K562 (cell line): ENCODE data around the gene IRF2. TPM values are rescaled to one million over a fixed set of nuclear protein-coding genes. Genes with fewer than 3 reads are reported as not detected.

Source experiments
- ATAC-seq: fragments of 200-7000 bp; cut with Tn5 transposase; 3 replicates; pipeline ENCODE4 v1.9.1; 2020; ENCODE audit warnings: moderate library complexity
- BruUV-seq: library from RNA; stranded (reverse); fragments of 400-500 nt; replicated peaks from 2 replicates; lab custom pipeline; 2021; lab: Mats Ljungman, UMichigan
- CTCF ChIA-PET: fragments of 300-600 bp; formaldehyde crosslinking; extraction: SDS; loops from one replicate; lab custom pipeline; 2021; ENCODE audit warnings: low intra/inter-chr PET ratio; lab: Yijun Ruan, JAX
- POLR2A ChIA-PET: fragments of 300-600, 350-650 bp; sonication (Branson Sonifier 250); formaldehyde crosslinking; extraction: SDS; loops from one replicate; lab custom pipeline; 2021; ENCODE audit warnings: antibody characterized with exemption, inconsistent platforms; lab: Yijun Ruan, JAX
- DNase-seq, 4 experiments: peaks; one replicate each; pipeline versions ENCODE4 v3.0.0 to v3.0.0-alpha.2; 2011 to 2018; ENCODE audit warnings: low spot score in 3 of 4, mixed read lengths in 3 of 4; ENCODE audit errors: extremely low read depth in 1 of 4
- FAIRE-seq: peaks from 2 replicates; lab custom pipeline; 2011; peaks lifted over from hg19 to GRCh38; lab: Jason Lieb, UNC
- H2AFZ ChIP-seq: 2 replicates; pipeline ENCODE4 v1.6.0; 2011; ENCODE audit warnings: low read depth, low read length, control low read depth, inconsistent platforms
- H3K27ac ChIP-seq: fragments of 200-600 bp; 3 replicates; pipeline ENCODE4 v1.8.0; 2011; ENCODE audit warnings: low read depth, mild to moderate bottlenecking, control low read depth, inconsistent platforms, low read length, moderate library complexity, mixed read lengths; ENCODE audit errors: extremely low read depth
- H3K27me3 ChIP-seq, 2 experiments: fragments of 300-600 bp in 1 of 2; 2 replicates in 1 of 2; 3 replicates in 1 of 2; pipeline versions ENCODE4 v1.6.0 to v1.8.0; 2011; ENCODE audit warnings: inconsistent platforms in 2 of 2, low read length in 2 of 2, mild to moderate bottlenecking in 1 of 2, mixed read lengths in 1 of 2, moderate library complexity in 1 of 2; ENCODE audit not compliant: control insufficient read depth in 2 of 2, insufficient read depth in 2 of 2
- H3K36me3 ChIP-seq: fragments of 300-600 bp; 3 replicates; pipeline ENCODE4 v1.8.0; 2011; ENCODE audit warnings: mild to moderate bottlenecking, low read length, inconsistent platforms; ENCODE audit not compliant: control insufficient read depth, insufficient read depth
- H3K4me1 ChIP-seq, 2 experiments: fragments of 200-600 bp in 1 of 2; replicated peaks in 1 of 2; 2 replicates in 1 of 2; 3 replicates in 1 of 2; pipeline versions ENCODE4 v1.5.1 to v1.8.0; 2011; ENCODE audit warnings: inconsistent platforms in 2 of 2, low read length in 2 of 2, mild to moderate bottlenecking in 1 of 2, mixed read lengths in 1 of 2, moderate library complexity in 1 of 2; ENCODE audit not compliant: control insufficient read depth in 2 of 2, insufficient read depth in 2 of 2
- H3K4me2 ChIP-seq: 2 replicates; pipeline ENCODE4 v1.6.1; 2011; ENCODE audit warnings: low read length, control low read depth, inconsistent platforms, mixed read lengths; ENCODE audit not compliant: insufficient read depth
- H3K4me3 ChIP-seq: fragments of 200-600 bp; sonication (generic), shearing (Covaris generic); 2 replicates; pipeline ENCODE4 v1.5.1; 2016; ENCODE audit warnings: control low read depth, inconsistent platforms
- H3K79me2 ChIP-seq: fragments of 200-600 bp; 3 replicates; pipeline ENCODE4 v1.8.0; 2011; ENCODE audit warnings: low read length, inconsistent platforms; ENCODE audit not compliant: control insufficient read depth, insufficient read depth
- H3K9ac ChIP-seq, 2 experiments: 2 replicates each; pipeline versions ENCODE4 v1.6.0 to v1.6.1; 2011; ENCODE audit warnings: low read depth in 2 of 2, low read length in 2 of 2, control low read depth in 1 of 2, inconsistent platforms in 1 of 2, mild to moderate bottlenecking in 1 of 2, mixed read lengths in 1 of 2; ENCODE audit not compliant: insufficient read depth in 1 of 2
- H3K9me1 ChIP-seq: one replicate; pipeline ENCODE4 v1.6.0; 2011; ENCODE audit warnings: inconsistent platforms, mild to moderate bottlenecking, low read length, moderate library complexity; ENCODE audit not compliant: control insufficient read depth, insufficient read depth
- H3K9me3 ChIP-seq: replicated peaks from 2 replicates; pipeline ENCODE4 v1.5.1; 2011; ENCODE audit warnings: low read depth, low read length, inconsistent platforms; ENCODE audit not compliant: control insufficient read depth, insufficient read depth
- H4K20me1 ChIP-seq: replicated peaks from 2 replicates; pipeline ENCODE4 v1.6.1; 2011; ENCODE audit warnings: low read length, inconsistent platforms, mixed read lengths; ENCODE audit not compliant: control insufficient read depth, insufficient read depth
- CBFA2T2 ChIP-seq: fragments of 450-650 bp; conservative IDR thresholded peaks from 2 replicates; pipeline ENCODE4 v1.6.1; 2017; ENCODE audit warnings: mild to moderate bottlenecking
- CBFB ChIP-seq: sonication (generic); formaldehyde crosslinking; IDR thresholded peaks from 2 replicates; pipeline ENCODE4 v1.4.0; 2020; ENCODE audit warnings: mild to moderate bottlenecking, missing genetic modification reagents
- HDAC1 ChIP-seq, 2 experiments: fragments of 450-650 bp; IDR thresholded peaks; 2 replicates each; pipeline ENCODE4 v1.6.1; 2016 to 2017; ENCODE audit warnings: inconsistent platforms in 1 of 2, mild to moderate bottlenecking in 1 of 2, moderate library complexity in 1 of 2
- HMGXB4 ChIP-seq: sonication (generic); formaldehyde crosslinking; IDR thresholded peaks from 2 replicates; pipeline ENCODE4 v1.8.1; 2023; ENCODE audit warnings: mild to moderate bottlenecking, missing genetic modification reagents
- KLF16 ChIP-seq: IDR thresholded peaks from 2 replicates; pipeline ENCODE4 v1.6.1; 2016; ENCODE audit warnings: antibody characterized with exemption
- MAFF ChIP-seq: IDR thresholded peaks from 2 replicates; pipeline ENCODE4 v1.6.1; 2012; ENCODE audit warnings: low read length, improper control_type of control experiment
- NCOR1 ChIP-seq: fragments of 450-650 bp; IDR thresholded peaks from 2 replicates; pipeline ENCODE4 v1.6.1; 2016; ENCODE audit warnings: mild to moderate bottlenecking, moderate library complexity
- NFATC3 ChIP-seq: fragments of 450-650 bp; IDR thresholded peaks from 2 replicates; pipeline ENCODE4 v1.6.1; 2017; ENCODE audit warnings: mild to moderate bottlenecking
- RHOXF2B ChIP-seq: fragments of 250-450 bp; sonication (Bioruptor Pico); conservative IDR thresholded peaks from 2 replicates; pipeline ENCODE4 v1.5.1; 2021
- TRIM25 ChIP-seq: fragments of 450-650 bp; IDR thresholded peaks from 2 replicates; pipeline ENCODE4 v1.7.0; 2016; ENCODE audit warnings: borderline replicate concordance
- VEZF1 ChIP-seq: fragments of 200-800 bp; sonication (Bioruptor generic); IDR thresholded peaks from 2 replicates; pipeline ENCODE4 v1.6.1; 2017; ENCODE audit warnings: missing genetic modification characterization, missing compliant biosample characterization
- ZFPM2 ChIP-seq: fragments of 250-450 bp; sonication (Bioruptor Pico); IDR thresholded peaks from 2 replicates; pipeline ENCODE4 v1.5.1; 2022; ENCODE audit warnings: mild to moderate bottlenecking
- ZNF12 ChIP-seq: sonication (generic); formaldehyde crosslinking; IDR thresholded peaks from 2 replicates; pipeline ENCODE4 v1.4.0; 2020; ENCODE audit warnings: mild to moderate bottlenecking, missing genetic modification reagents
- ZNF217 ChIP-seq: sonication (generic); formaldehyde crosslinking; IDR thresholded peaks from 2 replicates; pipeline ENCODE4 v1.8.0; 2022; ENCODE audit warnings: mild to moderate bottlenecking, missing genetic modification reagents
- WGBS: fragments of 100-300 bp; shearing (Covaris generic); methylation state at CpG from one replicate; pipeline ENCODE4 v1.1.6; 2016; ENCODE audit warnings: low coverage, mixed read lengths; ENCODE audit not compliant: insufficient coverage; ENCODE audit errors: missing lambda C conversion rate; 5-methylcytosine and 5-hydroxymethylcytosine counted together
- in situ Hi-C: fragments of 300-500 bp; cut with MboI; formaldehyde crosslinking; loops from 4 replicates; pipeline ENCODE4 v1.15.0; 2018; ENCODE audit warnings: inconsistent platforms, mixed read lengths
- intact Hi-C: fragments of 100-400 bp; cut with micrococcal nuclease; formaldehyde crosslinking; loops from 2 replicates; pipeline ENCODE4 v1.14.2; 2022
- polyA plus RNA-seq, 8 experiments: library from polyadenylated mRNA; depleted of rRNA in 4 of 8; stranded (reverse) in 5 of 8; unstranded in 3 of 8; fragments of >200 nt; fragmentation: Nextera tagmentation in 2 of 8; fragmentation: Illumina TruSeq in 1 of 8; extraction: Ambion mirVana in 2 of 8; extraction: Trizol in 1 of 8; gene quantifications; 2 replicates each; pipeline versions ENCODE4 v1.2.1 to v1.2.3, GENCODE V29; 2011 to 2014; ENCODE audit warnings: inconsistent platforms in 1 of 8, missing spikeins in 1 of 8
- total RNA-seq, 7 experiments: library from RNA; depleted of rRNA in 6 of 7; stranded (reverse); fragments of >200 nt in 6 of 7; fragmentation: Illumina TruSeq in 2 of 7; extraction: Trizol in 2 of 7; gene quantifications; 2 replicates each; pipeline versions ENCODE4 v1.2.1 to v1.2.3, GENCODE V29; 2011 to 2021; ENCODE audit warnings: low replicate concordance in 1 of 7
- TF ChIP-seq, protein P1 (sequence below): fragments of 450-650 bp; formaldehyde crosslinking; IDR thresholded peaks from 2 replicates; pipeline ENCODE4 v1.4.0; 2022; ENCODE audit warnings: mild to moderate bottlenecking, moderate library complexity

Gene IRF2
- total and polyA plus RNA-seq, 9 of the 15 experiments (the other 6 are each of a cell fraction or from before 2014, with no cell fraction given) = 7.1 to 17.1 (median 11.3) TPM

DNA sequence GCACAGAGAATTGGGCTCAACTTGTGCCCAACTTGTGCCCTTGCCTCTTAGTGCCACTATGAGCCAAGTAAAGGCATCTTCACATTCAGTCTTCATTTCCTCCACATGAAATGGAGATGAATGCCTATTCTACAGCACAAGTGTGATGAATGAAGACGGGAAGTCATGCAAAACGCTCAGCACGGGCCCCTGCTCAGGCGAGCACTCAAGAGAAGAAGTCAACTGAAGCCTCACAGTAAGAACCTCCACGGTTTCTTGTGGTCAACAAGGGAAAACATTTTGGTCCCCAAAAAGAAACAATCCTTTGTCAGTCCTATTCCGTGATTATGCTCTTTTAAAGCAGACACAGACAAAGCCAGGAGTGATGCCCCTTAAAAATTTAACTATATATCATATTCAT lies 87.0 kb downstream of the IRF2 start (continued):
- TF ChIP-seq ZFPM2 (CRISPR knock-in tag) (no peak), HDAC1 (IDR thresholded peaks at IDR 0.05) (no peak), ZNF12 (CRISPR knock-in tag) (no peak), ZNF217 (CRISPR knock-in tag) (no peak), CBFB (no peak), NFATC3 (no peak), TRIM25 (no peak), RHOXF2B (CRISPR knock-in tag) (no peak)
- TF ChIP-seq, protein P1, sequence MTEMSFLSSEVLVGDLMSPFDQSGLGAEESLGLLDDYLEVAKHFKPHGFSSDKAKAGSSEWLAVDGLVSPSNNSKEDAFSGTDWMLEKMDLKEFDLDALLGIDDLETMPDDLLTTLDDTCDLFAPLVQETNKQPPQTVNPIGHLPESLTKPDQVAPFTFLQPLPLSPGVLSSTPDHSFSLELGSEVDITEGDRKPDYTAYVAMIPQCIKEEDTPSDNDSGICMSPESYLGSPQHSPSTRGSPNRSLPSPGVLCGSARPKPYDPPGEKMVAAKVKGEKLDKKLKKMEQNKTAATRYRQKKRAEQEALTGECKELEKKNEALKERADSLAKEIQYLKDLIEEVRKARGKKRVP (CRISPR knock-in tag) = no peak

- FAIRE-seq = peak; percentile 91
- Histone ChIP-seq H3K9ac (peak overlapping the region in 1 of 2 experiments; percentile 52; a peak in 3 of 4 replicates), H2AFZ (peak overlapping the region; percentile 71), H3K36me3 (peaks cover 12% of the 10 kb centered on the region; the same call in 2 of the 3 replicates), H3K27me3 (no peaks in the 10 kb centered on the region), H3K79me2 (no peaks in the 10 kb centered on the region), H3K4me1 (peaks cover 30 to 54% of the 10 kb centered on the region in 2 experiments), H3K9me1 (no peaks in the 10 kb centered on the region), H3K9me3 (no peaks in the 10 kb centered on the region), H4K20me1 (no peaks in the 10 kb centered on the region), H3K27ac (peak overlapping the region; percentile 70), H3K4me3 (no peak overlapping the region; the same call in 1 of the 2 replicates), H3K4me2 (peak overlapping the region; percentile 74)
- DNase-seq = peak; percentile 84 to 89 (median 84)
- WGBS = 3% methylated on average over 10 of the region's 10 CpGs
- no TSS peak for BruUV-seq
- ChIA-PET CTCF (no interaction called here), POLR2A (interaction anchor here (0.7 kb wide), 1 partner anchor 896 kb away, joined by 3 read pairs; no protein-coding TSS in a partner anchor)
- peak; percentile 87 for ATAC-seq
- in situ Hi-C loops (no loop called here), intact Hi-C loops (loop anchor here (1.0 to 5.0 kb wide), 2 partner anchors 88 to 151 kb away; partner anchors contain the start of gene IRF2)
- TF ChIP-seq CBFA2T2 (peak; percentile 71), MAFF (peak; percentile 87), KLF16 (peak; percentile 45; the same call in 1 of the 2 replicates), NCOR1 (peak; percentile 78), HMGXB4 (CRISPR knock-in tag) (no peak), VEZF1 (CRISPR knock-in tag) (peak; percentile 37; the same call in 1 of the 2 replicates)
Measured at GRCh38 chr4:184386271-184386781, 88.0 kb downstream of the IRF2 start.
